ENCODE data around the gene INA.

DNA sequence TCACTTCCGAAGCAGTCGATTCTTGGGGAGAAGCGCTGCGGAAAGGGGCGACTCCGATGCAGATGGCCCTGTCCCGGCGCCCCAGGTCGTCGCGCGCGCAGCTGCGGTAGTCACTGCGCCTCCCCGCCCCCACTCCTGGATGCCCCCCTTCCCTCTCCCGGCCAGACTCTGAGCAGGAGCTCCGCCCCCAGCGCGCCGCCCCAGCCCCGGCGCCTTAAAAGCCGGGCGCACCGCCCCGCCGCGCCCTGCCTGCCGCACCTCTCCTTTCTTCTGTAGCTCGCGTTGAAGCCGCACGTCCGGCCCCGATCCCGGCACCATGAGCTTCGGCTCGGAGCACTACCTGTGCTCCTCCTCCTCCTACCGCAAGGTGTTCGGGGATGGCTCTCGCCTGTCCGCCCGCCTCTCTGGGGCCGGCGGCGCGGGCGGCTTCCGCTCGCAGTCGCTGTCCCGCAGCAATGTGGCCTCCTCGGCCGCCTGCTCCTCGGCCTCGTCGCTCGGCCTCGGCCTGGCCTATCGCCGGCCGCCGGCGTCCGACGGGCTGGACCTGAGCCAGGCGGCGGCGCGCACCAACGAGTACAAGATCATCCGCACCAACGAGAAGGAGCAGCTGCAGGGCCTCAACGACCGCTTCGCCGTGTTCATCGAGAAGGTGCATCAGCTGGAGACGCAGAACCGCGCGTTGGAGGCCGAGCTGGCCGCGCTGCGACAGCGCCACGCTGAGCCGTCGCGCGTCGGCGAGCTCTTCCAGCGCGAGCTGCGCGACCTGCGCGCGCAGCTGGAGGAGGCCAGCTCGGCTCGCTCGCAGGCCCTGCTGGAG is at the start of gene INA:
- TF ChIP-seq, protein P1, sequence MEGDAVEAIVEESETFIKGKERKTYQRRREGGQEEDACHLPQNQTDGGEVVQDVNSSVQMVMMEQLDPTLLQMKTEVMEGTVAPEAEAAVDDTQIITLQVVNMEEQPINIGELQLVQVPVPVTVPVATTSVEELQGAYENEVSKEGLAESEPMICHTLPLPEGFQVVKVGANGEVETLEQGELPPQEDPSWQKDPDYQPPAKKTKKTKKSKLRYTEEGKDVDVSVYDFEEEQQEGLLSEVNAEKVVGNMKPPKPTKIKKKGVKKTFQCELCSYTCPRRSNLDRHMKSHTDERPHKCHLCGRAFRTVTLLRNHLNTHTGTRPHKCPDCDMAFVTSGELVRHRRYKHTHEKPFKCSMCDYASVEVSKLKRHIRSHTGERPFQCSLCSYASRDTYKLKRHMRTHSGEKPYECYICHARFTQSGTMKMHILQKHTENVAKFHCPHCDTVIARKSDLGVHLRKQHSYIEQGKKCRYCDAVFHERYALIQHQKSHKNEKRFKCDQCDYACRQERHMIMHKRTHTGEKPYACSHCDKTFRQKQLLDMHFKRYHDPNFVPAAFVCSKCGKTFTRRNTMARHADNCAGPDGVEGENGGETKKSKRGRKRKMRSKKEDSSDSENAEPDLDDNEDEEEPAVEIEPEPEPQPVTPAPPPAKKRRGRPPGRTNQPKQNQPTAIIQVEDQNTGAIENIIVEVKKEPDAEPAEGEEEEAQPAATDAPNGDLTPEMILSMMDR (IDR thresholded peaks at IDR 0.05; ENCODE audit: low read depth, low read length) = no peak
- TF ChIP-seq POLR2A (IDR thresholded peaks at IDR 0.05; ENCODE audit: extremely low read depth, insufficient read length) (no peak), MYC (IDR thresholded peaks at IDR 0.05; ENCODE audit: low read depth, low read length) (no peak)
- TF ChIP-seq, protein P2, sequence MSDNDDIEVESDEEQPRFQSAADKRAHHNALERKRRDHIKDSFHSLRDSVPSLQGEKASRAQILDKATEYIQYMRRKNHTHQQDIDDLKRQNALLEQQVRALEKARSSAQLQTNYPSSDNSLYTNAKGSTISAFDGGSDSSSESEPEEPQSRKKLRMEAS (IDR thresholded peaks at IDR 0.05; ENCODE audit: low read depth, low read length) = no peak
